GM18507 (cell line): ENCODE data around the gene CHM.
A peak's percentile ranks its signal among the peaks of the same experiment; 100 is the strongest.
"Not testable (repeated sequence)": the region's sequence is repeated elsewhere in the genome, so short reads cannot be mapped to it uniquely, and the experiment has no call there.

Source experiments
- DNase-seq: peaks from one replicate; pipeline ENCODE4 v3.0.0; 2011; ENCODE audit warnings: low read depth; ENCODE audit not compliant: insufficient read length; ENCODE audit errors: extremely low spot score
- FAIRE-seq: peaks from 2 replicates; lab custom pipeline; 2011; peaks lifted over from hg19 to GRCh38; lab: Jason Lieb, UNC

Gene CHM

DNA sequence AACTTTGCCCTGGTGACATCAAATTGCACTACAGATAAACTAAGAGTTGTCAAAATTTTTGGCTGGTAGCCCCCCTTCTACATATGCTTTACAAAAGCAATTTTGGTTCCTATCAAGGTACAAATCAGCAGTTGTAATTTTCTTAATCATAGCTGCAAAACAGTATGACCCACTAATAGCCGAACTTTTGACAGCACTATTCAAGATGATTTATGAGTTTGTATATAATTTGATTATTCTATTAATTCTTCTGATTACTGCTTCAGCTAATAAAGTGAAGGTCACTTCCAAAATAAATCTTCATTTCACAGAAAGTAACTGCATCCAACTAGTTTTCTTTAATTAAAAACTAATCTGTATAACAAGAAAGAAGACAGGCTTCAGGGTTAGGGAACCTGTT lies 119.6 kb downstream of the CHM start:
- no peak for DNase-seq

DNA sequence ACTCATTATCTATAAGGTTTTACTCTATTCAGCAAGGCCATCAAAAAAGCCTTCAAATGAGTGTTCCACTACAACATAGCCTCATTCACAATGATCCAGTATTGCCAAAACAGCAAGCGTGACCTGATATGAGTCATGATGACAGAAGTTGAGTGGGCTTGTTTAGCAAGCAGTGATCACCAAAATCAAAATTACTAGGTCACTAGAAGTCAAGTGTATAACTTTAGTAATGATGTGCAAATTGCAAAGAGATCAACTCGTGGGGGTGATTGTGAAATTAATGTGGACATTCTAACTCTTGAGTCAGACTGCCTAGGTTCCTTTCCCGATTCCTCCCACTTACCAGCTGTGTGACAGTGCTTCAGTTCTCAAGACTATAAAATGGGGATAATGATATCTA lies 124.5 kb downstream of the CHM start:
- FAIRE-seq = no peak
- DNase-seq = no peak

More for the DNA sequence above, 119.6 kb downstream of the CHM start:
- FAIRE-seq = no peak

DNA sequence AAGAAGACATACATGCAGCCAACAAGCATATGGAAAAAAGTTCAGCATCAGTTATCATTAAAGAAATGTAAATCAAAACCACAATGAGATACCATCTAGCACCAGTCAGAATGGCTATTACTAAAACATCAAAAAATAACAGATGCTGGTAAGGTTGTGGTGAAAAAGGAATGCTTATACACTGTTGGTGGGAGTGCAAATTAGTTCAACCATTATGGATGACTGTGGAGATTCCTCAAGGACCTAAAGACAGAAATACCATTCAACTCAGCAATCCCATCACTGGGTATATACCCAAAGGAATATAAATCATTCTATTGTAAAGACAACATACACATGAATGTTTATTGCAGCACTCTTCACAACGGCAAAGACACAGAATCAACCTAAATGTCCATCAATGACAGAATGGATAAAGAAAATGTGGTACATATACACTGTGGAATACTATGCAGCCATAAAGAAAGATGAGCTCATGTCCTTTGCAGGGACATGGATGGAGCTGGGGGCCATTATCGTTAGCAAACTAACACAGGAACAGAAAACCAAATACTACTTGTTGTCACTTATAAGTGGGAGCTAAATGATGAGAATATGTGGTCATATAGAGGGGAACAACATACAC lies 130.6 kb downstream of the CHM start:
- DNase-seq, FAIRE-seq: not testable (repeated sequence)

DNA sequence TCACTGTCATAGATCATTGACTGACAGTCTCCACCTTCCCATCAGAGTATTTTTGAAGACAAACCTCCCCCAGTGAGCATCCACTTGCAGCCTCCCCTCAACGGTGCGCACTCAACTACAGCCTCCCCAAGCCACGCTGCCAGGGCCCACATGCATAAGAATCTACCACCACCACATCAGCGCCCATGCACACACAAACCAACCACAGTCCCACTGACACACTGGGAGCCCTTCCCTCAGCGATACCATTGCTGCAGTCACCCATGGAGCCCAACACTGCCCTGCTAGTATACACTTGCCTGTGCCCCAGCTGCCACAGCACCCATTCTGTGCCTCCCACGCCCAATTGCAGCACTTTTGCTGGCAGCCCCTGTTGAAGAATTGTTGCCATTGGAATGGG lies 132.9 kb downstream of the CHM start:
- FAIRE-seq (no peak), DNase-seq (no peak)

DNA sequence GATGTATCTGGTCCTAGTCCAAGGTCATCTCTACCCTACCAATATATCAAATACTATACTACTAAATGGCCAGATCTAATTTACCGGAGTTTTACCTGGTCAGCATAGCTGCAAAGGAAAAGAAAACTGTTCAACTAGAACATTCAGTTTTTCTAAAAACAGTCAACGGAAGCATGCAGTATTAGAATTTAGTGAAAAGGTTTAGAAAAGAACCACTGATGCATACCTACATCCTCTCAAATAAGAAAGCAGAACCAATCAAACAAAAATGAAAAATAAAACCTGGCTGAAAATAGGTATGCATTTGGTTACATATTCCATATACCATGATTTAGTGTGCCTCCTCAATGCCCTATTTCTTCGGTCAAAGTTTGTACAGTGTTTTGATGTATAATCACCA lies 140.0 kb downstream of the CHM start:
- DNase-seq = no peak
- peak; percentile 12 for FAIRE-seq

DNA sequence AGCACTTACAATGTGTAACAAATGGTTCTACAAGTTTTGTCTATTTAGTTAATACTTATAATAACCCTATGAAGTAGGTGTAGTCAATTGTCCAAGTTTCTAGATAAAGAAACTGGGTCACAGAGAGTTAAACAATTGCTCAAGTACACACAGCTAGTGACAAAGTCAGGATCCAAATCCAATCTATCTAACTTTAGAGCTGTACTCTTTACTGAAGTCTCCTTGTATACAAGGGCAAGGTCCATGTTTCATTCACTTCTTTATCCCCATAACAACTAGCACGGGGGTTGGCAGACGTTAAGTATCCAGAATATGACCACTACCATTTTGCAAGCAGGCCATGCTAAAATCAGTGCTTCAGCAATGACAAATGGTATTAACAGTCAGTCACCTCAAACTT lies 141.0 kb downstream of the CHM start:
- no peak for DNase-seq

DNA sequence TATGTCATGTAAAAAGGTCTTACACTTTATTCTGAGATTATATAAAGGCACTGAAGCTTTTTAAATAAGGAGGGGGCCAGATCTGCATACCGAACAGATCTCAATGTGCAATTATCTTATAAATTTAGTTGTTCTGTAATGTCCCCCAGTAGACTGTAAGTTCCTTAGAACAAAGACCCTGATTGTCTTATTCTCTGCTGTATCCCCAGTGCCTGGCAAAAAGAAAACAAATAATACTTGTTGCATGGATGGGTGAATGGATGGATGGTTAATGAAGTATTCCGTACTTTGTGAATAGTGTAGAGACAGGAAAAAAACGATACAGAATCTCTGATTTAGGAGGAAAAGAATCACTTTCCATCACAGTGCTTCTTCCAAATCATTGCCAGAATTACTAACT lies 141.5 kb downstream of the CHM start:
- FAIRE-seq = no peak
- no peak for DNase-seq

More for the DNA sequence above, 141.0 kb downstream of the CHM start:
- FAIRE-seq = peak; percentile 44

DNA sequence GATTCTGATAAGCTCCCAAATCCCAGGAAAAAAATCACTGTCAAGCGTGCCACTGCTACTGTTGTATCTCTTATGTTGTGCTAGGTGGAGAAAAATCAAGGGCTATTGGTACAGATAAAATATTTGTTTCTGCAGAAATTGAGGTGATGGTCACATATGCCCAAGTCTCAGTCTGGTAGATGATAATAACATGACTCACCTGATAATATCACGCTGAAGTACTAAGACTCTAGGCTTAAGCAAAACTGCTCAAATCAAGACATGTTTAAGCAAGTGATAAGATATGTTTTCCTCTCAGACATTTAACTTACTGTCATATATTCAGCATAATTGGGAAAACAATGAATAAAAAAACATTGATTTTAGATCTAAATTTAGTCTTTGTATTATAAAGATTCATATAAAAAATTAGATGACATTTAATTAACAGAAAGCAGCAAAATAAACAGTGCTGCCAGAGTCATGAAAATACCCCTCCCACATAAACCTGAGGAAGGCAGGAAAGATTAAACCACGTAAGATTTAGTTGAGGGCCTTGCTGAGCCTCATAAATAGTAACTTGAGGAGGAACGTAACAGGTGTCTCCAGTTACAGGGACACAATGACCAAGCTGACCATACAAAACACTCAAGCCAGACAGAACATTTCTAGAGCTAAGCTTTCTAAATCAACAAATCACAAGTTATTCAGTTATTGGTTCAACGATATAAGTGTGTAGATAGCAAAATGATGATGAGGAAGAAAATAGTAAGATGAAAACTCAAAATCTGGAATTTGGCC lies 143.5 kb downstream of the CHM start:
- FAIRE-seq = no peak
- DNase-seq = no peak

DNA sequence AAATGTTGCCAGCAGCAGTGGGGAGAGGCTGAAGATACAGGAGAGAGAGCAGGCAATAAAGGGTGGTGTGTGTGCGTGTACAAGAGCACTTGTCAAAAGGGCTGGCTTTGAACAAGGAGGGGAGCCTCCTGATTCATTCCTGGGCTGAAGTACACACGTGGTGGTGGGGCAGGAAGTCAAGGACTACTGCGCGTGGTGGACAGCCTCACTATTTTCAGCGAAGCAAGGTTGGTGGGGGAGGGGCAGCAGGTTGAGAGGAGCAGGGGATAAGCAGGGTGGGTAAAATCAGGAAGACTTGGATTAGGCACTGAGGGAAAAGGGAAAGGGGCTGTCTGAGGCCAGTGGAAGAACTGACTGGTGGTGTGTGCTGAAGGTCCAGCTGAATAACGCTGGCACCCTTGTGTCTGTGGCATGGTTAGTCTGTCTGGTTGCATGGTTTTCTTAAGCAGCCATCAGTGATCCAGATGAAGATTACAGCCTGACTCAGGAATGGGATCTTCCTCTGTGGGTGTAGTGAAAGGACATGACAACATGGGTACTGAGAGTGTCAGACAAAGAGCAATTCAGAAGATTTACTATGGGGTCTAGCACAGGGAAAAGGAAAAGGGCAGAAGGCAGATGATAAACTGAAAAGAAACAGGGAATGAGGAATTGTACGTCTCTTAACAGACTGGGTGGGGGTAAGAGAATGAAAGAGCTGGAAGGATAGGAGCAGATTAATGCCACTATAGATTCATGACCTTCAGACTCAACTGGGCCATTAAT lies 149.8 kb downstream of the CHM start:
- FAIRE-seq (no peak), DNase-seq (no peak)

DNA sequence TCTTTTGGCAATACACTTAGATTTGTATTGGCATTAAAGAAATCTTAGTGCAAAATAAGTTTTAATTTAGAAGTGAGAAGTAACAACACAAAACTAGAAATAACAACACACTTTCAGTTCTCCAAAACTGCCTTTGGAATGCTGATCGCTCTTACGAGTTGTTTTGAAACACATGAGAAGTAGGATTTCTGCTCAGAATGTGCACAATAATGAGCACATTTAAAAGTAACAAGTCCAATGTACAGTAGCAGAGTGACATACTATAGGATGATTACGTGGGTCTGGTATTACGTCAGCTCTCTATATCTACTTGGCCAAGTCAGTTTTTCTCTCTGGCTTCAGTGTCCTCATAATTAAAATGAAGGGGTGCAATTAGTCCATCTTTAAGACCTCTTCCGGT lies 164.8 kb downstream of the CHM start:
- DNase-seq (no peak), FAIRE-seq (no peak)

DNA sequence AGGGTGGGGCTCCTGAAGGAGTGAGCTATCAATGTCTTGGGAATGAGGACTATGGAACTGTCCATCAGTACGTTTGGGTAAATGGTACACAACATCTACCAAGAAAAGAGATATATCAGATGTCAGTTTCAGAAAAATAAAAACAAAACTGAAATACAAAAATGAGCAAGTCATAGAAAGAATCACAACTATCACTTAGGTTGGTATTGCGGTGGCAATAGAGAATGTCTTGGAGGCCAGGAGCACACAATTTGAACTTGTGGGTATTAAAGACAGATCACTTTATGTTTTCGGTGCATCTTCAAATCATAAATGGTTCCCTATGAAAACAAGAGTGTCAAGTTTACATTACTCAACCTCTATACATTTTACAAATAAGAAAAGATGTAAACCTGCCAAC lies 176.8 kb downstream of the CHM start:
- DNase-seq (no peak), FAIRE-seq (peak; percentile 9)

DNA sequence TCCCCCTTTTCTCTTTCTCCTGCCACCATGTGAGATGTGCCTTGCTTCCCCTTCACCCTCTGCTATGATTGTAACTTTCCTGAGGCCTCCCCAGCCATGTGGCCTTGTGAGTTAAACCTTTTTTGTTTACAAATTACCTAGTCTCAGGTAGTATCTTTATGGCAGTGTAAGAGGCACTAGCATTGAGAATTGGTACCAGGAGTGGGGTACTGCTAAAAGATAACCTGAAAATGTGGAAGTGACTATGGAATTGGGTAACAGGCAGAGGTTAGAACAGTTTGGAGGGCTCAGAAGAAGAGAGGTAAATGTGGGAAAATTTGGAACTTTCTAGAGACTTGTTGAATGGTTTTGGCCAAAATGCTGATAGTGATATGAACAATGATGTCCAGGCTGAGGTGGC lies 182.0 kb downstream of the CHM start:
- no peak for FAIRE-seq
- no peak for DNase-seq

DNA sequence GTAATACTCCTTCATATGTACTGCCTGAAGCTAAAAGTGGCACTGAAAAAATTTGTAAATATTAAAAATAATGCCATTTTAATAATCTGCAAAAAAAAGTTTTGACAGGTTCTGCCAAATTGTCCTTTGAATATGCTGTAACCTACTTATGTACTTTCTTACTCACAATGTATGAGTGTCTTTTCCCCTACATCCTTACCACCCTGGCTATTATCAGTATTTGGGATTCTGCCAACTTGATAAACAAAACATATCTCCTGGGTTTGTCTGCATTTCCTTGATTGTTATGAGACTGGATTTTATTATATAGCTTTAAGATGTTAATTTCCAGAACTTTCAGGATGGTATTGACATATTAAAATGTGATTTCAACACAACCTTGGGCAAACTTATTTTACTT lies 187.9 kb downstream of the CHM start:
- FAIRE-seq = no peak
- no peak for DNase-seq

DNA sequence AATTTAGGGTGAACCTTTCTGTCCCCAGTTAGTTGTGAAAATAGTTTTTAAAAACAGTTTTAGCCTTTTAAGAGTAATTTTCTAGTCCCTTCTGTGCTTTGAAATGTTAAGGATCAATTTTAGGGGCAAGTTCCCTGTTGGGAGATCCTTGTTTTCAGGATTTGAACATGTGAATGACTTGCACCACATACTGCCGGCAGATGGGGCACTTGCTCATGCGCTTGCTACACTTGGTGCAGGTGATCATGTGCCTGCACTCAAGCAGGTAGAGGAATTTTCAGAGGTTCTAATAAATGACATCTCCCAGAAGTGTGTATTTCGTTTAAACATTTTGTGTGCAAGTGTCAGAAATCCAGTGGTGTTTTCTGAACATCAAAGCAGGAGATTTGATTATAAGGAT lies 195.9 kb downstream of the CHM start:
- DNase-seq (no peak), FAIRE-seq (no peak)

DNA sequence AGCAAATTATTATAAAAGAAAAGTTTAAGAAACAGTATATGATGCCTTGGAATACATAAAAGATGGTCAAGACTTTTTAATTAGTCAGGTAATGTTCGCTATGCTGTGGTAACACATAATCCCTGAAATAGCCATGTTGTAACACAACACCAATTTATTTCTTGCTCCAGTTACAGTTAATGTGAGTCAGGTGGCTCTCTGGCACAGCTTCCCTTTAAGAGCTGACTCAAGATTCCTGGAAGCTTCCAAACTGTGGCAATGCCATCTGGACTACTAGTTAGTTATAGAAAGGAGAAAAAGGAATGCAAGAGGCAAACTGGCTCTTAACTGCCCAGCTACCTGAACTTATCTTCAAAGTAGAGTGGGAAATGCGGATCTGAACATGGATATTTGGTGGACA lies 210.5 kb downstream of the CHM start:
- FAIRE-seq (no peak), DNase-seq (no peak)

DNA sequence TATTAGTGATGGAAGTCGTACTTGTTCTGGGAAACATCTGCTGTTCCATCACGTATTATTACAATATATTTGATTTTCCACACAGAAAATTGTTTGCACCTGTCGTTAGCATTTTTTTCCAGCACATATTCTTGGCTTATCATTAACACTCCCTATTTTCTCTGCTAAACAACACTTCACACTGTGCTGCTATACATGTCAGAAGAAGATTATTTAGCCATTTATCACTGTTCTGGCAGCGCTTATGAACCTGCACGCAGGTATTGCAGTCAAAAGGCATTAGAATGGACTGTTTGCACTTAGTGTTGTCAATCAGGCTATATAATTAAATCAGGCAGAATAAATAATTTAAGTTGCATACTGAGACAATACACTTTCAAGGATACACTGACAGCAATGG lies 218.6 kb downstream of the CHM start:
- DNase-seq = no peak
- no peak for FAIRE-seq

DNA sequence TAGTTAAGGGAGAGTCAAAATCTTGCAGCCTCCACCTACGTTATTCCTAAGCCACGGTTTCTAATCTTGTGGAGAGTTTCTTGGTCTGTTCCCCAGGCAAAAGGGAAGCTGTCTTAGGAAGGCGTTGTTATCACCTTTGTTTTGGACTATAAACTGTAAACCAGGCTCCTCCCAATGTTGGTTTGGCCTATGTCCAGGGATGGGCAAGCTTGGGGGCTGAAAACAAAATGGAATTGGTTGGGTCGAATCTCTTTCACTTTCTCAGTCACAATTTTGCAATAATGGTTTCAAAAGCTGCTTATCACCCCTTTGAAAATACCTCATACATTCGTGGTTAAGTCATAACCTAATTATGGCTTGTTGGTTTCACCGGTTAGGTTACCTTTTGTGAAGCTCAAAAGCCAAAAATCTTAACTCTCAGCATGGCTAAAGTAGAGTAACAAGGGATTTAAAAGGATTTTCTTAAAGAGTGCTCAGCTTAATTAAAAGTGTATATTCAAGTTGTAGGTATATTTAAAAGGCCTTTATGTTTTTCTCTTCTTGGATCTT lies 232.1 kb downstream of the CHM start:
- no peak for FAIRE-seq
- DNase-seq = no peak
